Prostate gland (tissue), 2 donors: Measurements from ENCODE around the gene ZNF655.

ENCODE experiments used
- CTCF ChIP-seq, 4 experiments: fragments of 200-600 bp in 2 of 4; fragments of 450-650 bp in 2 of 4; sonication (generic) in 2 of 4; IDR thresholded peaks; 1 replicate in 3 of 4; 2 replicates in 1 of 4; pipeline ENCODE4 v1.5.1; 2016 to 2019; ENCODE audit warnings: antibody characterized with exemption in 4 of 4, mild to moderate bottlenecking in 2 of 4, moderate library complexity in 2 of 4
- POLR2AphosphoS5 ChIP-seq: sonication (generic); formaldehyde crosslinking; IDR thresholded peaks from one replicate; pipeline ENCODE4 v1.6.1; 2017; ENCODE audit warnings: antibody characterized with exemption

- no peak for TF ChIP-seq CTCF (IDR thresholded peaks at IDR 0.05)
- TF ChIP-seq POLR2AphosphoS5: no peak
Observed at GRCh38 chr7:99541212-99541611, 17.2 kb upstream of the ZNF655 start.
